GM12801 (cell line): ENCODE data around the gene WFIKKN2.

ENCODE experiments used
- CTCF ChIP-seq: IDR thresholded peaks from one replicate; pipeline ENCODE4 v1.5.1; 2011; ENCODE audit warnings: control low read depth; ENCODE audit not compliant: insufficient read length; ENCODE audit errors: extremely low read depth

Gene WFIKKN2

DNA sequence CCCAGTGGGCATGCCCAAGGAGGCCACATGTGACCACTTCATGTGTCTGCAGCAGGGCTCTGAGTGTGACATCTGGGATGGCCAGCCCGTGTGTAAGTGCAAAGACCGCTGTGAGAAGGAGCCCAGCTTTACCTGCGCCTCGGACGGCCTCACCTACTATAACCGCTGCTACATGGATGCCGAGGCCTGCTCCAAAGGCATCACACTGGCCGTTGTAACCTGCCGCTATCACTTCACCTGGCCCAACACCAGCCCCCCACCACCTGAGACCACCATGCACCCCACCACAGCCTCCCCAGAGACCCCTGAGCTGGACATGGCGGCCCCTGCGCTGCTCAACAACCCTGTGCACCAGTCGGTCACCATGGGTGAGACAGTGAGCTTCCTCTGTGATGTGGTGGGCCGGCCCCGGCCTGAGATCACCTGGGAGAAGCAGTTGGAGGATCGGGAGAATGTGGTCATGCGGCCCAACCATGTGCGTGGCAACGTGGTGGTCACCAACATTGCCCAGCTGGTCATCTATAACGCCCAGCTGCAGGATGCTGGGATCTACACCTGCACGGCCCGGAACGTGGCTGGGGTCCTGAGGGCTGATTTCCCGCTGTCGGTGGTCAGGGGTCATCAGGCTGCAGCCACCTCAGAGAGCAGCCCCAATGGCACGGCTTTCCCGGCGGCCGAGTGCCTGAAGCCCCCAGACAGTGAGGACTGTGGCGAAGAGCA, 4.4 kb downstream of the WFIKKN2 start:
- TF ChIP-seq CTCF = no peak

GRCh38 chr17:50840311-50840851, 5.0 kb downstream of the WFIKKN2 start:
- no peak for TF ChIP-seq CTCF

GRCh38 chr17:50841277-50841948, 6.0 kb downstream of the WFIKKN2 start:
- no peak for TF ChIP-seq CTCF

DNA sequence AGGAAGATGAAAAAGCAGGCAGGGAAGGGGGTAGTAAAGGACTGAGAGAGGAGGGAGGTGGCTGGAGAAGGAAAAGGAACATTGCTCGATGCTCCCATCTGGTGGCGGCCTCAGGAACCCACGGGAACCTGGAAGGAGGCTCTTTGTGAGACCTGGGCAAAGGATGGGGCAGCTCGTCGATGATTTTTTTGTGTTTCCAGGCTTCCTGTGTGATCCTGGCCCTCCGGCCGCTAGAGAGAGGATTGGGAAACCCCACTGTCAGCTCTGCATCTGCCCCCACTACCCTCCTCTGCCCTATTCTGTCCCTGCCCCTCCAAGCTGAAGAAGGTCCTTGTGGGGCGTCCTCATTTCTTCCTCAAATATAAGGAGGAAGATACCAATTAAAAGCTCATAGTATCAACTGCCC, 6.6 kb downstream of the WFIKKN2 start:
- no peak for TF ChIP-seq CTCF

GRCh38 chr17:50842506-50843149, 7.2 kb downstream of the WFIKKN2 start:
- TF ChIP-seq CTCF = no peak

DNA sequence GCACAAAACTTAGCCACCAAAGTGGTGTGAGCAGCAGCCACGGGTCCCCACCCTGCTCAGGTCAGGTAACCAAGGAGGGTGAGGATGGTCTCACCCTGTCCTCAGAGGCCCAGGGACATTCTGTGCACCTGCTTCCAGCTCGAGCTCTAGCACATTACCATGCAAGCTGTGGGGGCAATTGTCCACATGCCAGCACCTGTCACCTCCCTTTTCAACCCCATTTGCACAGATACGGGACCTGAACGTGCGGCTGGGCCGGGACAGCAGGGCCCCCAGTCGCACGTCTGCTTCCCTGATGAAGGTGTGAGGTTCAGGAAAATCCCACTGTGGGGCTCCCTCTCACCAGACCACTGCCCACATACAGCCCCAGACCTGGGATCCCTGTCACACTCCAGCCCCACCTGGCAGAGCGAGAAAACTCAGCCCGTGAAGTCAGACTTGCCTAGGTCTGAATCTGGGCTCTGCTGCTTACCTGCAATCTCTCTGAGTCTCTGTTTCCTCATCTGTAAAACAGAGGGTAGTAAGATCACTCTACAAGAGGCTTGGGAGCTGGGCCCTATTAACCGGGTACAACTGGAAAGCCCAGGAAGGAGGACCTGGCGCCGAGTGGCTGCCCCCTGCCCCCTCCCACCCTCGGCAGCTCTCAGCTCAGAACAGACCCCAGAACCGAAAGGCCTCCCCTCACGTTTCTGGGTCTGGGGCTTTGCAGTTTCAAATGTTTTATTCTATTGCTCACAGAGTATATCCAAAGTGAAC, 7.9 kb downstream of the WFIKKN2 start:
- TF ChIP-seq CTCF = no peak
